ENCODE results near the gene VEGFB.

VEGFB gene

GRCh38 chr11:64261556-64262080 lies 27.2 kb downstream of the VEGFB start:
- DNase-seq (ENCODE audit: low read depth, low spot score) = no peak

DNA sequence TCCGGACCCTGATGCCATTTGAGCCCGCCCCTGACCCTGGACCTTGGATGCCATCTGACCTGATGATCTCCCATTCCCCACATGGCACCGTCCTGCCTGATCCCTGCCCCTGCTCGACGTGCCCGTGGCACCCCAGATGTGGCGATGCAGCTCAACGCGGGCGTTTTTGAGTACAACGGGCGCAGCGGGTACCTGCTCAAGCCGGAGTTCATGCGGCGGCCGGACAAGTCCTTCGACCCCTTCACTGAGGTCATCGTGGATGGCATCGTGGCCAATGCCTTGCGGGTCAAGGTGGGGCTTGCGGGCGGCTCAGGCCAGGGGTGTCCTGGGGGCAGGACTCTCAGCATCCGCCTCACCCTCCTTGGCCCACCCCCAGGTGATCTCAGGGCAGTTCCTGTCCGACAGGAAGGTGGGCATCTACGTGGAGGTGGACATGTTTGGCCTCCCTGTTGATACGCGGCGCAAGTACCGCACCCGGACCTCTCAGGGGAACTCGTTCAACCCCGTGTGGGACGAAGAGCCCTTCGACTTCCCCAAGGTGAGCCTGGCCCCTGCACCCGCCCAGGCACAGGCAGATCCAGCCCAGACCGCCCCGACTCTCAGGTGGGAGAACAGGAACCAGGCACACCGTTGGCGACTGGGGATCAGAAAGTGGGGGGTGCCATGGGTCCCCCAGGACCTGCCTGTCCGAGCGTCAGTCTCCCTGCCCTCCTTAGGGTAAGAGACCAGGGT lies 28.1 kb downstream of the VEGFB start:
- no peak for DNase-seq (ENCODE audit: low read depth, low spot score)

- no peak for DNase-seq (ENCODE audit: low read depth, low spot score)
These were observed 28.9 kb downstream of the VEGFB start for GRCh38 chr11:64263021-64263946.

- DNase-seq (ENCODE audit: low read depth, low spot score) = no peak
These were observed 29.5 kb downstream of the VEGFB start for GRCh38 chr11:64263947-64264317.

DNA sequence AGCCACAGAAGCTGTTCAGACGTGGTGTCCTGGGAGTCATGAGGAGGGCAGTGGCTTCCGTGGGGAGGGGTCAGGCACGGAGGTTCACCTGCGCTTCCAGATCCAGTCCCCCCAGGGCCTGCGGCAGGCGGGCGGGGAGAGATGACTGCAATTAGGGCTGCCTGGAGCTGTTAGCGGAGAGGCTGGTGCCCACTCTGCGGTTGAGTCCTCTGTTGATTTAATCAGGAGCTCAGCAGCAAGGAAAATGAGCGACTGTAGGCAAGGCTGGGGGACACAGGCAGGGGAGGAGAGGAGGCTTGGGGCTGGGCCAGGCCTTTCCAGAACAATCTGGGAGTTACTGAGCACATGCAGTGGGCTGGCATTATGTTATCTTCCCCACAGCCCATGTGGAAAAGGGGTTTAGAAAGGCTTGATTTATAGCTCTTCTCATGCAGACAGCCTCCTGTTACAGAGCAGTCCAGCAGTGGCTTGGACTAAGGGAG lies 30.0 kb downstream of the VEGFB start:
- DNase-seq (ENCODE audit: low read depth, low spot score) = no peak

DNA sequence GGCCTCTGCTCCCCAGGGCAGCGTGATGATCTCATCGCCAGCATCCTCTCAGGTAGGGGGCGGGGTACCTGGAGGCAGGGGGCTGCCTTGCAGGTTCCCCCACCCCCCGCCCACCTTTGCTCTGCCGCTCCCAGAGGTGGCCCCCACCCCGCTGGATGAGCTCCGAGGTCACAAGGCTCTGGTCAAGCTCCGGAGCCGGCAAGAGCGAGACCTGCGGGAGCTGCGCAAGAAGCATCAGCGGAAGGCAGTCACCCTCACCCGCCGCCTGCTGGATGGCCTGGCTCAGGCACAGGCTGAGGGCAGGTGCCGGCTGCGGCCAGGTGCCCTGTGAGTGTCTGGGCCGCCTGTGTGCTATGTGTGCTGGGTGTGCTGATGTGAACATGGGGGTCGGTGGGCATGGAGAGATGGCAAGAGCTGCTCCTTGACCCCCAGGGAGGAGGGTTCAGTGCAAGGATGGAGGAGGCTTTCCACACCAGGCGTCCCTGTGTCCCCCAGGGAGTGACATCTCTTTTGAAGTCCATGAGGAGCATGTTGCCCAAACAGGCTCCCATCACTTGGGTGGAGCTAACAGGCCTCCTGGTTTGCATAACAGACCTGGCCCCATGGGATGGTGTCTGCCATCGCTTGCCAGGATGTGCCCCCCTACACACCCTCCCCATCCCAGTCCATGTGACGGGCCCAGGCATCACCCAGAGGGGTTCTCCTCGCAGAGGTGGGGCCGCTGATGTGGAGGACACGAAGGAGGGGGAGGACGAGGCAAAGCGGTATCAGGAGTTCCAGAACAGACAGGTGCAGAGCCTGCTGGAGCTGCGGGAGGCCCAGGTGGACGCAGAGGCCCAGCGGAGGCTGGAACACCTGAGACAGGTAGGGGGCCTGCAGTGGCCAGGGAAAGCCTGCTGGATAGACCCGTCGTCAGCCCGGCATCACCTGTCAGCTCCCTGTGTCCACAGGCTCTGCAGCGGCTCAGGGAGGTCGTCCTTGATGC lies 31.1 kb downstream of the VEGFB start:
- no peak for DNase-seq (ENCODE audit: low read depth, low spot score)

DNA sequence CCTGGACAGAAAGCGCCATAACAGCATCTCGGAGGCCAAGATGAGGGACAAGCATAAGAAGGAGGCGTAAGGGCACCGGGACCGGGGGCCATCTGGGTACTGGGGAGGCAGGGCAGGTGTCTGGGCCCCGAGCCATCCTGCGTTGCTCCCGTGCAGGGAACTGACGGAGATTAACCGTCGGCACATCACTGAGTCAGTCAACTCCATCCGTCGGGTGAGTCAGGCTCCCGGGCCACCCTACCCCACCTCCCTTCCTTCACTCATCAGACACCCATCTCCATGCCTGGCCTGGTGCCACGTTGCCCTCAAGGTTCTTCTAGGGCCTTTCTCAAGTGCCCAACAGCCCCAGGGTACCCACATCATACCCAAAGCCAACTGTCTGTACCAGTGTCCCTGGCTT lies 32.0 kb downstream of the VEGFB start:
- DNase-seq (ENCODE audit: low read depth, low spot score) = no peak

GRCh38 chr11:64267207-64267945 lies 33.0 kb downstream of the VEGFB start:
- DNase-seq (ENCODE audit: low read depth, low spot score) = no peak

- no peak for DNase-seq (ENCODE audit: low read depth, low spot score)
These were observed 33.9 kb downstream of the VEGFB start for GRCh38 chr11:64268025-64268892.

- DNase-seq (ENCODE audit: low read depth, low spot score) = no peak
These were observed 34.6 kb downstream of the VEGFB start for GRCh38 chr11:64268893-64269539.

DNA sequence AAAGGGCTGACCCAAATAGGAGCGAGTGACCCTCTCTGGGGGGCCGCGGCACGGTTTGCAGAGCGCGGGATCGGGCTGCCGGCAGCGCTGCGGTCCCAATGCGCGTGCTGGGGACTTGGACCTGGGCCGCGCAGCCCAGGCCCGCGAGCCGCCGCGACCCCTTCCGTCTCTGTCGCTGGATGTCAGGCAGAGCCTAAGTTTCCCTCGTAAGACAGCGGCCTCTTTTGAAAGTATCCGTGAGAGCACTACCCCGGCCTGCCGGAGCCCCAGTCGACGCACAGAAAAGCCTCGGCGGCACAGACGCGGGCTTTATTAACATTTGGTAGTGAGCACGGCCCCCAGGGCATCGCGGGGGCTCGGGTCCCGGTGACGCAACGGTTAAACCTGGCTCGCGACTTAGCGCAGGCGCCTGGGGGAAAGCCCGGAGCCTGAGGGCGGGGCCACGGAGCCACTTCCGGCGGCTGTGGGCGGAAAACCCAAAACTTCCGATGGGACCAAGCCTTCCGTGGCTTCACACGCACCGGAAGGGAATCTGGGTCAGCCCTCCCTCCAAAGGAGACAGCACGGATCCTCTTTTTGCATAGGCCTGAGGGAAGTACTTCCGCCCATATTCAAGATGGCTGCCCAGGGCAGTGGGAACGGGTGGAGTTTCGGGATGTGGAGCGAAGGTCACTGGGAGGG lies 35.3 kb downstream of the VEGFB start:
- DNase-seq (ENCODE audit: low read depth, low spot score) = peak; percentile 100

- DNase-seq (ENCODE audit: low read depth, low spot score) = no peak
These were observed 40.8 kb downstream of the VEGFB start for GRCh38 chr11:64275031-64275800.

DNA sequence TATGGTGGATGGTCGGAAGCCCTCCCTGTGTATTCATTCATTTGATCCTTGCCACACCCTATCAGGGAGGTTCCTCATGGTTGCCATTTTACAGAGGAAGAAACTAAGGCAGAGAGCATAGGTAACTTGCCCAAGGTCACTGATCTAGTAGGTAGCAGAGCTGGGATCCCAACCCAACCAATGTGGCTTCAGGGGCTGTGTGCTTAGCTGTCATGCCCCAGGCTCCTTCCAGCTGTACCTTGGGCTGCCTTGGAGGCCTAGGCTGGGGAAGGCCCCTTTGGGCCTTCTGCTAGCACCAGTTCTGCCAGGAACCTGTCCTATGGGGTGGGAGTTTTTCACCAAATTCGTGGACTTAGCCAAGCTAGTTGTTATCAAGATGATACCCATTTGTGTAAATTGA lies 41.5 kb downstream of the VEGFB start:
- no peak for DNase-seq (ENCODE audit: low read depth, low spot score)

- DNase-seq (ENCODE audit: low read depth, low spot score) = no peak
These were observed 42.5 kb downstream of the VEGFB start for GRCh38 chr11:64276653-64277431.

GRCh38 chr11:64278576-64279190 lies 44.3 kb downstream of the VEGFB start:
- DNase-seq (ENCODE audit: low read depth, low spot score) = no peak

DNA sequence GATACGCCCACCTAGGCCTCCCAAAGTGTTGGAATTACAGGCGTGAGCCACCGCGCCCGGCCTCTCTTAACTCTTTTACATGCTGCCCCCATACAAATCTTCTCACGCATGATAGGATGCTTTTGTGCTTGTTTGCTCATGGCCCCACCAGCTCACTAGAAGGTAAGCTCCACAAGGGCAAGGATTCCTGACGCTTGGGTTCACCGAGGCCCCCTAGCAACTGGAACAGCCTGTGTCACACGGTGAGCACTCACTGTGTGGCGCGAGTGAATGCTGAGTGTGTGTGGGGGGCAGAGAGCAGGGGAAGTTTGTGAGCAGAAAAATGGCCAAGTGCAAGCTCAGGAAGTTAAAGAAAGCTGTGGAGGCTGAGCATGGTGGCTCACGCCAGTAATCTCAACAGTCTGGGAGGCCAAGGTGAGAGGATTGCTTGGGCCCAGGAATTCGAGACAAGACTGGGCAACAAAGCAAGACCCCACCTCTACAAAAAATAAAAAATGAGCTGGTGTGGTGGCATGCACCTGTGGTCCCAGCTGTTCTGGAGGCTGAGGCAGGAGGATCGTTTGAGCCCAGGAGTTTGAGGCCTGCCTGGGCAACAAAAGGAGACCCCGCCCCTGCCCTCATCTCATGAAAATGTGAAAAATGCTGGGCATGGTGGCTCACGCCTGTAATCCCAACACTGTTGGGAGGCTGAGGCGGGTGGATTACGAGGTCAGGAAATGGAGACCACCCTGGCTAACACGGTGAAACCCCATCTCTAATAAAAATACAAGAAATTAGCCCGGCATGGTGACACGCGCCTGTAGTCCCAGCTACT lies 47.8 kb downstream of the VEGFB start:
- no peak for DNase-seq (ENCODE audit: low read depth, low spot score)
